GM21423 (cell line): ENCODE measurements around the gene ABLIM2.

Source experiments
- ATAC-seq: cut with Tn5 transposase; IDR thresholded peaks from one replicate; pipeline ENCODE4 v1.9.1; 2021; ENCODE audit warnings: mild to moderate bottlenecking, moderate library complexity; ENCODE audit not compliant: unreplicated experiment

The ABLIM2 gene

DNA sequence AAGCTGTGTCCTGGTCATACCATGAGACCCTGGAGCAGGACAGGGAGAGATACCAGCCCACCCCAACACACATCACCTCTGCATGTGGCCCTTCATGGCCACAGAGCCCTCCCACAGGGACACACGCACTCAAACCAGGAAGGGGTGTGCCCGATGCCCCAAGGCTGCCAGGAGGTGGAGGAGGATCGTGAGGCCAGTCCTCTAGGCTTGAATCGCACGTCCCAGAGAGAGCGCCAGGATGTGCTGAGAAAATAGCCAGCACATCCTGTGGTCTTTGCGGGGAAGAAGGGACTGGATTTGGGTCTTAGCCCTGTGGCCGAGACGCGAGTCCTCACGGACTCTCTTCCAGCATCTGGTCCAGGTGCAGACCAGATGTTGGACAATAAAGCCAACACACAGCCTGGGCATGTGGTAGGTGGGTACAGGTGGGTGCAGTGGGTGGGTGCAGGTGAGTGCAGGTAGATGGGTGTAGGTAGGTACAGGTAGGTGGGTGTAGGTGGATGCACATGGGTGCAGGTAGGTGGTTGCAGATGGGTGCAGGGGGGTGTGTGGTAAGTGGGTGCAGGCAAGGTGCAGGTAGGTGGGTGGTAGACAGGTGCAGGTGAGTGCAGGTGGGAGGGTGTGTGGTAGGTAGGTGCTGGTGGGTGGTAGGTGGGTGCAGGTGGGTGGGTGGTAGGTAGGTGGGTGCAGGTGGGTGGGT is 124.6 kb downstream of the ABLIM2 start:
- no peak for ATAC-seq

DNA sequence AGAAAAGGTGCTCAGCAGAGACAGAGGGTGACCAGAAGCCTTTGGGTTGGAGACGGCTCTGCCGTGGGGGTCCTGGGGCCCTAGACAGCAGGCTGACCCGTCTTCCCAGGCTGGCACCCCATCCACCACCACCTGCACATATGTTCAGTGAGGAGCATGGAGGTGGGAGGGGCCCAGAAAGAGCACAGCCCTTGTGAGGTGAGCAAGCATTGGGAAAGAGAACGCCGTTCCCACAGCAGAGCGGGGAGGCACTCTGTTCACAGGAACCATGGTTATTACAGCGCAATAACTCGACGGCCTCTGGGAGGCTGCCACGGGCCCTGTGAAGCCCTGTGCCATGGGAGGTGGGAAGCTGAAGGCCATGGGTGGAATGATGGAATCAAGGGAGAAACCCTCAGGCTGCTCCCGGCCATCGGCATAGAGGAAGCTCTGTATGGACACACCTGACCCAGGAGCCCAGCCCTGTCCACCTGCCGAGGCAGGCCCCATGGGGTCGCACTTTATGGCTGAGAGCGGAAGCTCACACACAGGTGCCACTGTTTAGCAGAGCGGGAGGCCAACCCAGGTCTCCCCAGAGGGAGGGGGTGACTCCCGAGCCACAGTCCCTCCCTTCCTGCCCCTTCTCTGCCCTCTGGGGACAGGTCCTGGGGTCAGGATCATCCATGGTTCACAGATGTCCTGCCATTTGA is 125.4 kb downstream of the ABLIM2 start:
- no peak for ATAC-seq

DNA sequence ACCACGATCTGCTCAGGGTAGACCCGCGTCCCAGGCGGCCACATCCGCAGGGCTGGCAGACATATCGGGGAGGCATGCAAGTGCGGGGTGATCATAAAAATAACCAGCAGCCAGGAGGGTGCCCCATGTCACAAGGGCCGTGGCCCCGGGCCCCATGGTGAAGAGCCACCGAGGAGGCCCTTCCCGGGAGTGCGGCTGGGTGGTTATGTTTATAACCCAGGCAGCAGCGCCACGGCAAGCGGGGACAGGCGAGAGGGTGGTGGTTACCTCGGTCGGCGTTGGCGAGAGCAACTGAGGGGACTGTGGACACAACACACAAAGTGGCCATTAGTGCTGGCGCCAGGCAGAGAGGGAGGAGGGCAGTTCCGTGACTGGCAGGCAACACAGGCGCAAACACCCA is 126.2 kb downstream of the ABLIM2 start:
- ATAC-seq: no peak

DNA sequence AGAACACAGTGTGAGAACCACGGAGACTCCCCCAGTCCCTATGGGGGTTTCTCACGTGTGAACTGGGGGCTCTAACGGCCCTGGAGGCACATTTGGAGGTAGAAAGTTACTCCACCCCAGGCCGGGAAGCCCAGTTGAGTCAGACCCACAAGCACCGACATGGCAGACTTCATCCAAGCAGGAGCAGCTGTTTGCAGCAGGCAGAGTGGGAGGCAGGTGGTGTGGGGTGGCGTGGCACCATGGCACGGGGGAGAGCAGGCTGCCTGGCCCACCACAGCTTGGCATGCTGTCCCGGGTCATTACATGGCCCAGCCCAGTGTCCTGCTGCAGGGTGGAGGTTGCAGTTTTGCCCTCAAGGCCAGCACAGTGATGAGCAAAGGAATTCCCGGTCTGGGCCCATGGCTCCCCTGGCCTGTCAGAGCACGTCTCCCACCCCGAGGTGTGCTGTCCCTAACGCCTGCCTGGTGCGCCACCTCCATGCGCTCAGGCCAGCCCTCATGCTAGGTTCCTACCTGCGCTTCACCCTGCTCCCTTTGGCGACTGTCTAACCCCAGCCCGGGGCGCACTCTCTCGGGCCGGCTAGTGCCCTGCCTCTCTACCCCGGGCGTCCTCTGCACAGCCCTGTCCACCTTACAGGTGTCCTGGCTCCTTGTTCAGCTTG is 128.4 kb downstream of the ABLIM2 start:
- ATAC-seq: no peak

DNA sequence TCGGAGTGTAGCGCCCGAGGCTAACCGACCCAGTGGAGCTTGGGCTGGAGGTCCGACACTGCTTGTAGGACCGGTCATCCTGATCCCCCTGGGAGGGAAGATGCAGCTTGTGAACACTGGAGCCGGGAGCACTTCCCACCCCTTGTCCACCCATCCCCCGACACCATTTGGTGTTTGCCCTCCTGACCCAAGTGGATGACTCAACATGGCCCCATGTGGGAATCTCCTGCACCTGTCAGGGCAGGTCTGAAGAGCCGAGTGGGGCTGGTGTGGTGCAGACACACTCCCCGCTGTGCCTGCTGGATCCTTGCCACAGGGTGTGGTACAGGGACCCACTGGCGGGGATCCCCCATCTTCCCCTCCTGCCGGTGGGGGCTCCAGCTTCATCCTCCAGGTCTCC is 128.9 kb downstream of the ABLIM2 start:
- no peak for ATAC-seq

DNA sequence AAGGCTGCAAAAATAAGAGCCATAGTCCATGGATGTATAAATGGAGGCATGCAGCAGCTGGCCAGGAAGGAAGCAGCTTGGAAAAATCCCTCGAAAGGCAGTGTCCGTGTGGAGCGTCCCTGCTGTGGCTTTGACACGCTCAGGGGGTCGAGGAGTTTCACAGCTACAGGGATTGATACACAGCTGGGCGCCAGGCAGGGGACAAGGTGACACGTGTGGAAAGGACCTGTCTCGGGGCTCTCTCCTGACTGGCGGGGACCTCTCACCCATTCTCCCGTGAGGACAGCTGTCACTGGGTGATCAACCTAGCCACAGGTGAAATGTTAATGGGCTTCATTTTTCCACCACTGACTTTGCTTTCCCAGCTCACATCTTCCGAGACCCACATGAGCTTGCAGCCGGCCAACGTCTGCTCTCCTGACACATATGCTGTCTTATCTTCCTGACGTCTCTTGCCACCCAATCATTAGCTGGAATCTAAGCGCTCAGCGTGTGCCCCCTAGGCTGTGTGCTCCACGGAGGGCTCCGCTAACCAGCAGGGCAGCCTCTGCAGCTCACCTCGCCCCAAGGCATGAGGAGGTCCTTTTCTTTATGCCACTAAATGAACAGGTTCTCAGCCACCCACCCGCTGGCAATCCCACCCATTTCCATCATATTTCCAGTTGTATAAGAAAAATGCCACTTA is 129.6 kb downstream of the ABLIM2 start:
- no peak for ATAC-seq

DNA sequence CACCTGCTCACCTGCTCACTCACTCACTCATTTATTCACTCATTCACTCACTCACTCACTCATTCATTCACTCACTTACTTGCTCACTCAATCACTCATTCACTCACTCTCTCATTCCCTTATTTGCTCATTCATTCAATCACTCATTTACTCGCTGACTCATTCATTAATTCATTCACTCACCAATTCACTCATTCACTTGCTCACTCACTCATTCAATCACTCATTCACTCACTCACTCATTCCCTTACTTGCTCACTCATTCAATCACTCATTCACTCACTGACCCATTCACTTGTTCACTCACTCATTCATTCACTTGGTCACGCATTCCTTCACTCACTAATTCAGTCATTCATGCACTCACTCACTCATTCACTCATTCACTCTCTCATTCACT is 130.2 kb downstream of the ABLIM2 start:
- ATAC-seq: no peak

DNA sequence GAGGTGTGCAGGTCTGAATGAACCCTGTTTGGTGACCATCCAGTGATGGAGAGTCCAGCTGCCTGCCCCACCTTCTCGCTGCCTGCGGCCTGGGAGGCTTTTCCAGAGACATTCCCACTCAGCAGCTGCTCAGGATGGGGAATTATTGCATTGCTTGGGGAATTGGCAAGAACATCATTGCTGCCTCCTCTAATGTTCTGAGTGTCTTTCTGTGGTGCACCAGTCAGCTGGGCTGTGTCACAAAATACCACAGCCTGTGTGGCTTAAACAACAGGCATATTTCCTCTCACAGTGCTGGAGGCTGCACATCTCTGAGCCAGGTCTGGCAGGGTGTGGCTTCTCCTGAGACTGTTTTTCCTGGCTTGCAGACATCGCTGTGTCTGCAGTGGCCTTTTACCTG is 132.2 kb downstream of the ABLIM2 start:
- no peak for ATAC-seq

DNA sequence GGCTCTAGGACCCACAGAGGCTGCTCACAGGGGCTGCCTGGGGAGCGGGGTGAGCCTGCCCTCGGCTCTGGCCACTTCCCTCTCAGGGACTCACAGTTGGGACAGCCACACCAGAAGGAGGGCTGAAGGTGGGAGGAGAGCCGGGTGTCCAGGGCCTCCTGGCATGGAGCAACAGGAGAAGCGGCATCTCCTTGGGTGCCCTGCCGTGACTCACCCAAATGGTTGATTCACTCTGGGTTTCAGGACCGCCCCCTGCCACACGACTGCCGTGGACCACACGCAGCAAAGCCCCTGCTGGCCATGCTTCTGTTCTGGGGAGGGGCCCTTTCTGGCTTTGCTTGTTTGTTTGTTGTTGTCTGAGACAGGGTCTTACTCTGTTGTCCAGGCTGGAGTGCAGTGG is 132.9 kb downstream of the ABLIM2 start:
- ATAC-seq: no peak

DNA sequence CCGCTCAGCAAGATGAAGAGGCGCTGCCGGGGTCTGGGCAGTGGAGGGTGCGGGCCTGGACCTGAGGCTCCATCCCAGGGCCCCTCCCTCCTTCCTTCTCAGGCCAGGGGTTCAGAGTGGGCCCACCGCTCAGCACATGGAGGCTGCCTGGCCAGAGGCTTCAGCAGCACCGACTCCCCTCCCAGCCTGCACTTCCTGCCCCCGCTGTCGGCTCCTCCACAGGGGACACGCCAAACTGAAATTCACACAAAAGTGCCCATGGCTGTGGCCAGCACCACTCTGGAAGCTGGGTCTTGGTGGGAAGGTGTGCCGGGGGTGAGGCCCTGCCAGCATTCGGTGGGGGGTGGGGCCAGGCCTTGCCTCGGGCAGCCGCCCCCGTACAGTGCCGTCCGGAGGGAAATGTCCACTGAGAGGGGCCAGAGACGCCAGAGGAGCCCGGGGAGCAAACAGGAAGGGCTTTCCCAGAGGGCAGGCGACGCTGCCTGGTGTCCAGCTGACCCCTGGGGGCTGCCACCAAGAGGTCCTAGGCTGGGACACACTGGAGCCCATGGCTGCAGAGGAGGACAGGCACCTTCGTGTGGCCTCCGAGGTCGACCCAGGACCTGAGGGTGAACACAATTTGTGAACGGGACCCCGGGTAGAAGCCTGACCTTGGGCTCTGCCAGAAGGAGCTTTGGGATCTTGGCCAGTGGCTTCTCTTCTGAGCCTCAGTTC is 134.4 kb downstream of the ABLIM2 start:
- no peak for ATAC-seq

DNA sequence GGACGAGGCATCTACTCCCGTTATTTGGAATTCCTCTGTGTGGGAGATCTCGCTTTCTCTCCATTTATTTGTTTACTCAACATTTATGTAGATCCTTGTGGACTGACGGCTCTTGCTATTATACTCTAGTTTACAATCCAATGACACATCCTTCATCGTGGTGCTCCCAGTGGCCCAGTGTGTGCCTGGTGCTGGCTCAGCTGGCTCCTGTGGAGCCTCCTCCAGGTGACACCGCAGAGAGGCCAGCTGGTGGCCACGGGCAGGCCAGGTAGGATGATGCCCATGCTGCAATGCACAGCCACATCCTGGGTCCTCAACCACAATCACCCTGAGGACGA is 134.9 kb downstream of the ABLIM2 start:
- ATAC-seq: no peak

DNA sequence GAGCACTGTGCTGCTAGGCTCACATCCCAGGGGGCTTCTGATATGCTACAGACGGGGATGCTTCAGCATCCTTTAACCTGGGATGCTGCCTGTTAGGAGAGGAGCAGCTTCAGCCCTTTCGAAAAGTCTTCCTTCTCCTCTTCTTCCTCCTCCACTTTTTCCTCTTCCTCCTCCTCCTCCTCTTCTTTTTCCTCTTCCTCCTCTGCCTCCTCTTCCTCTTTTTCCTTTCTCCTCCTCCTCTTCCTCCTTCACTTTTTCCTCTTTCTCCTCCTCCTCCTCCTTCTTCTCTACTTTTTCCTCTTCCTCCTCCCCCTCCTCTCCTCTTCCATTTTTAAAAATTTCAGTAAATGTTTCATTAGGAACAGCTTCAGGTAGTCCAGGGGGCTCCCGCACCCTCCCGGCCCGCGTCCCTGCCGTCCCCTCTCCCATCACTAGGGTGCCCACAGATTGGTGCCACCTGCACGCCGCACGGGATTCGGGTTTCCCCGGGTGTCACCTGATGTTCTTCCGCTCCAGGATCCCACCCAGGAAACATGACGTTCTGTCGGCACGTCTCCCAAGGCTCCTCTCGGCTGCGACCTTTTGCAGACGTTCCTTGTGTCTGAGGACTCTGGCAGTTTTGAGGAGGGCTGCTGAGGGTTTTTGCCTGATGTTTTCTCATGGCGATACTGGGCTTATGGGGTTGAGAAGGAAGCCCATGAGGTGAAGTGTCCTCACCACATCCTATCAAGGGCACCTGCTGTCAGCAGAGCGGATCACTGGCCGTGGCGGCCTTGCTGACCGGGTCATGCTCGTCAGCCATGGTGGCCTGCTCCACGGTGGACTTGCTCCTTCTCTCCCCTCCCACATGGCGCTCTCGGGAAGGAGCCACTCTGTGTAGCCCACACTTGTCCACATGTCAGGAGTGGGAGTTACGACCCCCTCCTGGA is 135.6 kb downstream of the ABLIM2 start:
- no peak for ATAC-seq

DNA sequence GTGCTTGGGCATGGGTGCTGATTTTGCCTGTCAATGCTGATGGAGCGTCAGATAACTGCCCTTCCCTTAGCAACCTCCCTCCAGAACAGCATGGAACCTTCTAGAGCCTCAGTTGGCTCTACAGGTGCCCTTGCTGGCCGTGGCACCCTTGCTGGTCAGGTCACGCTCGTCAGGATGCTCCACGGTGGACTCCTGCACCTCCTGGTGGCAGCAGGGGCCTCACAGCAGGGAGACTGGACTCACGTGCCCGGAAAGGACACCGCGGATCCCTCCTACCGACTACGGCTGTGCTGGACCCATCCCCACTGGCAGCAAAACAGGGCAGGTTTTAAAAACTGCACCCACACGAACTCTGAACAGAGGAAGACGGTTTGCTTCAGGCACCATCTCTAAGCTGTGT is 136.8 kb downstream of the ABLIM2 start:
- no peak for ATAC-seq

DNA sequence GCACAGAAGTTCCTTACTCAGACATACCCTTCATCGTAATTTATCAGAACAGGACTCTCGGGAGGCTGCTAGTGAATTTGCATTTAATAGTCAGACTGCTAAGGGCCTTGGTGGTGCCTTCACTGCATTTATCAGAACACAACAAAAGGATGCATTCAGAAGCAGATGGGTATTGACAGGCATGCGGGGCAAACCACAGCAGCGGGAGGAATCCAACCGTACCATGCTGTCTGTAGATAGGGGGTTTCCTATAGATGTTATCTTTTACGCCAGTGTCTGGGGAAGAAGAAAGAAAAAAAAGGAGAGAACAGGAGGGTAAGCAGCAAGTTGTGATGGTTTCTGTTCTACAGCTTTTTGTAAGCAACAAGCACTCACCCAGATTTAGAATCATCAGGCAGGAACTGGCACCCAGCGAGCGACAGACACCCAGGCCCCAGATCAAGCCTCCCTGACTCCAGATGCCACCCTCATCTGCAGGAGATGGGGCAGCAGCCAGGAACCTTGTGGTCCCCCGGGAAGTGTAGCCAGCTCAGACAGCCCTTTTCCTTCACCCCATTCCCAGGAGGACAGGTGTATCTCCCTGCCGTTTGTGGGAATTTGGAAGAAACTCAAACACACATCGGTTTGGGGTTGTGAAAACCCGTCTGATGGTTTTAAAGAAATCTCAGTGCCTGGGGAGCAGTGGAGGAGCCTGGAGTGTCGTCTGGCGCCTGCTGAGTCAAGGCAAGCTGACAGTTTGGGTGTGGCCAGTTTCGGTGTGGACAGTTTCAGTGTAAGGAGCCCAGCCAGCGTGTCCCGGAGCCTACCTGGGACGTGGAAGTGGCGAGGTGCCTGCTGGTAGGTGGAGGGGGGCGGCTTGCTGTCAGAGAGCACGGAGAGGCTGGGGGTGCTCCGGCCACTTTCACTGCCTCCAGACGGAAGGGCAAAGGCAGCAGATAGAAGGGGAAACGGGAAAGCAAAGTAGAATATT is 138.9 kb downstream of the ABLIM2 start:
- ATAC-seq: no peak

DNA sequence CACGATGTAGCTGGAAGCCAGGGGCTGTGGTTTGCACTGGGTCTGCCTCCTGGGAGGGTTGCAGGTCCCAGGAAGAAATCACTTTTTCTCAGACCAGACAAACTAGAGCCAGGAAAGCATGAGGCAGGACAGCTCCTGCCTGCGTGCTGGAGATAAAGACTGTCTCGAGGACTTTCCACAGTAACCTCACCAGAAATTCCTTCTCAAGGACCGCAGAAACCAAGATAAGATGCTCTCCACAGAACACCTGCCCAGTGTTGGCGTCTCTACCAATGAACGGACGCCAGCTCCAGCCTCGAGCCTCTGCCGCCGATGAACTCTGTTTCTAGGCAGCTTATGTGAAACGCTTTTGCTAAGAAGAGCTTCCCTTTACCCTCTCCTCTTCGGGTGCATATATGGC is 142.1 kb downstream of the ABLIM2 start:
- ATAC-seq: no peak

DNA sequence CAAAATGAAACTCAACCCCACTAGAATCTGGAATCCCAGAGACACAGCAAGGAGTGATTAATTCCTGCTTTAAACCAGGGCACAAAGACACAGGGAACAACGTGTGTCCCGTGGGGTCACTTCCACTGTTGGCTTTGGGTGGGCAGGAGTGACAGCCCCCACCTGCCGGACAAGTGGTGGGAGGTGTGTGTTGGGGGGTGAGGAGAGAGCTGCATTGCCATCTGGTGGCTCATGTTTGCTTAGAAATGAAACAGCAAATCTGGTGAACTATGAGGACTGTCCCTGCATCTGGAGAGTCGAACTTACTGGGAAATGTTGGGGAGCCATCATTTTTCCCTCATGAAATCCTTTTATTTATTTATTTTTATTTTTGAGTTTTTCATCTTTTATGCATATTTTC is 143.1 kb downstream of the ABLIM2 start:
- ATAC-seq: no peak

DNA sequence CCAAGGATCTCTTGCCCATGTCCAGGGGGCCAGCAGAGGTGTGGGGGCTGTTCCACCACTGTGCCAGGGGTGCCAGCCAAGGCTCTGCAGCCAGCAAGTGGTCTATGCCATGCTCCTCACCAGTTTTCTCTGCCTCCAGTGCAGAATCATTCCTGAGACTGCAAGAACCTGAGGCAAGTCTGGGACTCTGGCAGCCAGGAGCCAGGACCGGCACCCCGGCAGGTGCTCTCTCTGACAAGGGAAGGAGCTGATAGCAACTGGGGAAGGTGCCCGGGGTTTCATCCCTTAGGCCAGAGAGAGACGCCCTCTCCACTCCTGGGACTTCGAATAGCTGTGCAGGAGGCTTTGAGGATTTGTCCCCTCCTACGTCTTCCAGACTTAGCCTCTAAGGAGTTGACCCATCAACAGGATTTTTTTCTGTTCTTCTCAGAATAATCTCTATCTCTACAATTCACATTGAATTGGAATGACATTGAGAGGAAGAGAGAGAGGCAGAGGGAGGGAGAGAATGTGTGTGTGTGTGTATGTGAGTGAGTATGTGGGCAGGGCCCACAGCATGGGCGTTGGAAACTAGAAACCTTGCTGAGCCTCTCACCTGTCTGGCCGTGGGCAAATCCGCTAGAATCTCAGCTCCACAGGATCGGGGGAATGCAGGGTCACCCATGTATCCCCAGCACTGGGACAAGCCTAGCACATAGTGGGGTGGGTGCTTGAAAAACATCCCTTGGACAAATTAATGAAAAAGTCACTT is 144.5 kb downstream of the ABLIM2 start:
- no peak for ATAC-seq

DNA sequence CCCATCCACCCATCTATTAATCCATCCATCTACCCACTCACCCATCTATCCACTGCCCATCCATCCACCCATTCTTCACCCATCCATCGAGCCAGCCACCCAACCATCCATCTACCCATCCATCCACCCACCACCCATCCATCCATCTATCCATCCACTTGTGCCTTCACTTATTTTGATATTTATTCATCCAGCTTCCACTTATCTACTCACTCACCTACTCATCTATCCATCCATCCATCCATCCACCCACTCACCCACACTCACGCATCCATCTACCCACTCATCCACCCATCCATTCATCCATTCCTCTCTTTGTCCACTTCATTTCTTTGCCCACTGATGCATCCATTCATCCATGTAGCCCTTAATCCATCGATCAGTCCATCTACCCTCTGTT is 146.1 kb downstream of the ABLIM2 start:
- no peak for ATAC-seq
